Ishikawa (cell line): ENCODE measurements around the gene GRIN2A.

ENCODE experiments used
- EP300 ChIP-seq: IDR thresholded peaks from 2 replicates; pipeline ENCODE4 v1.6.1; 2012; ENCODE audit warnings: borderline replicate concordance
- MAX ChIP-seq: IDR thresholded peaks from 2 replicates; pipeline ENCODE4 v1.6.1; 2012

DNA sequence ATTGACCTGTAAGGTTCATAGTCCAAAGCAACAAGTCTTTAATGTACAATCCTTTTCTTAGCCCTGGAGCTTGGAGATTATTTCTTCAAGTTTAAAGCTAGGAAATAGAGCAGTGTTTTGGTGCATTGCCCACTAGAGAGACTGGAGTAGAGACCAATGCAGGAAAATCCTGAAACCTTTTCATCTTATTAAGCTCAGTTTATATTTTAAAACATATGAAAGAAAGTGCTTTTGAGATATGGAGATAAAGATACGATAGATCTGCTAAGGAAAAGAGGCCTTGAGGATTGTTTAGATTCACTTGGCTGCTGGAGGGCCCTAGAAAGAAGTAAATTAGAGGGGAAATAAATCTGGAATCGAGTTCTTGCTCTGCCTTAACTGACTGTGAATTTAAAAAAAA is 212.0 kb downstream of the GRIN2A start:
- TF ChIP-seq EP300 (no peak), MAX (no peak)
